Suprapubic skin (tissue), 4 donors: ENCODE data around the gene SPANXB1. TPM values are rescaled to one million over a fixed set of nuclear protein-coding genes. Genes with fewer than 3 reads are reported as not detected.
"Not testable (repeated sequence)": the region's sequence is repeated elsewhere in the genome, so short reads cannot be mapped to it uniquely, and the experiment has no call there.

Source experiments
- DNase-seq, 2 donors: peaks; one replicate each; pipeline ENCODE4 v3.0.0-alpha.2; 2019; ENCODE audit warnings: low spot score in 2 of 2
- H3K27ac ChIP-seq: fragments of 200-600 bp; sonication (generic); one replicate; pipeline ENCODE4 v1.5.1; 2019
- H3K27me3 ChIP-seq: fragments of 200-600 bp; sonication (generic); one replicate; pipeline ENCODE4 v1.5.1; 2019
- H3K36me3 ChIP-seq: fragments of 200-600 bp; sonication (generic); one replicate; pipeline ENCODE4 v1.5.1; 2019
- H3K4me1 ChIP-seq: fragments of 200-600 bp; sonication (generic); one replicate; pipeline ENCODE4 v1.5.1; 2019
- H3K4me3 ChIP-seq: fragments of 200-600 bp; sonication (generic); one replicate; pipeline ENCODE4 v1.5.1; 2019; ENCODE audit warnings: mild to moderate bottlenecking
- H3K9me3 ChIP-seq: fragments of 200-600 bp; sonication (generic); one replicate; pipeline ENCODE4 v1.5.1; 2019
- EP300 ChIP-seq: sonication (generic); formaldehyde crosslinking; IDR thresholded peaks from one replicate; pipeline ENCODE4 v1.6.1; 2017; ENCODE audit warnings: antibody characterized with exemption
- POLR2A ChIP-seq, 2 donors: fragments of 450-650 bp; IDR thresholded peaks; one replicate each; pipeline ENCODE4 v1.6.1; 2017; ENCODE audit warnings: antibody characterized with exemption in 2 of 2, mild to moderate bottlenecking in 2 of 2, moderate library complexity in 2 of 2
- POLR2AphosphoS5 ChIP-seq, 3 donors: sonication (generic); formaldehyde crosslinking; IDR thresholded peaks; one replicate each; pipeline ENCODE4 v1.6.1; 2017; ENCODE audit warnings: antibody characterized with exemption in 3 of 3
- WGBS: methylation state at CpG from one replicate; pipeline ENCODE4 v1.1.5; 2018; 5-methylcytosine and 5-hydroxymethylcytosine counted together
- total RNA-seq, 4 donors: library from RNA; depleted of rRNA; stranded (reverse); fragments of >200 nt; gene quantifications; one replicate each; pipeline ENCODE4 v1.1.0, GENCODE V29; 2016
- TF ChIP-seq, protein P1 (sequence below), 2 donors: fragments of 200-600 bp in 1 of 2; fragments of 450-650 bp in 1 of 2; sonication (generic) in 1 of 2; IDR thresholded peaks; one replicate each; pipeline ENCODE4 v1.5.1; 2016 to 2019; ENCODE audit warnings: antibody characterized with exemption in 2 of 2, mild to moderate bottlenecking in 1 of 2, moderate library complexity in 1 of 2

The SPANXB1 gene
- total RNA-seq, 4 donors from 2014 or later, result not detected

DNA sequence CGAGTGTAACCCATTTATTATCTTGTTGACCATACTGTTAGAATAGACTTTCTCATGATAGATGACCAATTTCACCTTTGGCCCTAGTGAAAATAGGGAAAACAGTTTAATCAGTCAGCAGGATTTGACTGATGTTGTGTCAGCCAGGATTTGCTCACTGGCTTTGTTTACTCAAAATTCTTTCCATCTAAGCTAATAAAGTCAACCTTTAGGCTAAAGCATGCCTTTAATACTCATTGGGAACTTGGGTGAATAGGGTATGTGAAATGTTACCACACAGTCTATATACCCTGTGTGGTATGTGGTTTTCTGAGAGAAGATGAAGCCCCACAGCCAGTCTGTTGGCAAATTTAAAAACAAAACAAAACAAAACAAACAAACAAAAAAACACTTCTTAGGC, 18.7 kb upstream of the SPANXB1 start:
- WGBS, result 65% methylated on average over 1 of the region's 1 CpG
- Histone ChIP-seq H3K9me3 (no peaks in the 10 kb centered on the region), H3K27me3 (no peaks in the 10 kb centered on the region), H3K27ac (no peak overlapping the region), H3K4me1 (no peaks in the 10 kb centered on the region), H3K4me3 (no peak overlapping the region), H3K36me3 (no peaks in the 10 kb centered on the region)
- no peak for TF ChIP-seq POLR2AphosphoS5 (IDR thresholded peaks at IDR 0.05)
- TF ChIP-seq, protein P1, sequence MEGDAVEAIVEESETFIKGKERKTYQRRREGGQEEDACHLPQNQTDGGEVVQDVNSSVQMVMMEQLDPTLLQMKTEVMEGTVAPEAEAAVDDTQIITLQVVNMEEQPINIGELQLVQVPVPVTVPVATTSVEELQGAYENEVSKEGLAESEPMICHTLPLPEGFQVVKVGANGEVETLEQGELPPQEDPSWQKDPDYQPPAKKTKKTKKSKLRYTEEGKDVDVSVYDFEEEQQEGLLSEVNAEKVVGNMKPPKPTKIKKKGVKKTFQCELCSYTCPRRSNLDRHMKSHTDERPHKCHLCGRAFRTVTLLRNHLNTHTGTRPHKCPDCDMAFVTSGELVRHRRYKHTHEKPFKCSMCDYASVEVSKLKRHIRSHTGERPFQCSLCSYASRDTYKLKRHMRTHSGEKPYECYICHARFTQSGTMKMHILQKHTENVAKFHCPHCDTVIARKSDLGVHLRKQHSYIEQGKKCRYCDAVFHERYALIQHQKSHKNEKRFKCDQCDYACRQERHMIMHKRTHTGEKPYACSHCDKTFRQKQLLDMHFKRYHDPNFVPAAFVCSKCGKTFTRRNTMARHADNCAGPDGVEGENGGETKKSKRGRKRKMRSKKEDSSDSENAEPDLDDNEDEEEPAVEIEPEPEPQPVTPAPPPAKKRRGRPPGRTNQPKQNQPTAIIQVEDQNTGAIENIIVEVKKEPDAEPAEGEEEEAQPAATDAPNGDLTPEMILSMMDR (IDR thresholded peaks at IDR 0.05), result no peak
- no peak for TF ChIP-seq EP300
- TF ChIP-seq POLR2A (IDR thresholded peaks at IDR 0.05), result no peak
- no peak for DNase-seq

DNA sequence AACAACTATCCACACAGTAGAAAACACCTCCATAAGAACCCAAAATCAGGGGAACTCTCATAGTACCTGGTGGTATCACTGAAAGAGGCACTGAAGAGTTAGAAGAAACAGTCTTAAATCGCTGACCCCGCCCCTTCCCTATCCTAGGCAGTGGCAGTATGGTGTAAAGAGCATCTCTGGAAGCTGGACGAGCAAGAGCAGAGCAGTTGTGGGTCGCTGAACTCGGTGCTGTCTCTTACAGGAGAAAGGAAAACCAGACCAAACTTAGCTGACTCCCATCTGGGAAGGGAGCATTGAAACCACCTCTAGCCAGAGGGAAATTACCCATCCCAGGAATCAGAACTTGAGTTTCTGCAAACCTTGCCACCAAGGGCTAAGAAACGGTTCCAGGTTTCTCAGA, 2.8 kb downstream of the SPANXB1 start:
- not testable (repeated sequence) for H3K9me3 ChIP-seq, H3K27me3 ChIP-seq, H3K4me3 ChIP-seq, H3K4me1 ChIP-seq, DNase-seq, H3K27ac ChIP-seq, H3K36me3 ChIP-seq
- WGBS, result 63% methylated on average over 5 of the region's 6 CpGs

DNA sequence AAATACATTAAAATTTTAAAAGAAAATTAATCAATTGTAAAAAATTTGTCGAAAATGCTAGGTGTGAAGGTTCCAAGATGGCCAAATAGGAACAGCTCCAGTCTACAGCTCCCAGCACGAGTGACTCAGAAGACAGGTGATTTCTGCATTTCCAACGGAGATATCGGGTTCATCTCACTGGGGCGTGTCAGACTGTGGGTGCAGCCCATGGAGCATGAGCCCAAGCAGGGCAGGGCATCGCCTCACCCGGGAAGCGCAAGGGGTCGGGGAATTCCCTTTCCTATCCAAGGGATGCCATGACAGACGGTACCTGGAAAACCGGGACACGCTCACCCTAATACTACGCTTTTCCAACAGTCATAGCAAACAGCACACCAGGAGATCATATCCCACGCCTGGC, 41.9 kb downstream of the SPANXB1 start:
- H3K36me3 ChIP-seq, H3K27me3 ChIP-seq, H3K27ac ChIP-seq, H3K4me3 ChIP-seq, H3K4me1 ChIP-seq, H3K9me3 ChIP-seq, DNase-seq: not testable (repeated sequence)
- WGBS, result 84% methylated on average over 5 of the region's 14 CpGs

GRCh38 chrX:141049878-141050277, 47.5 kb downstream of the SPANXB1 start:
- 91% methylated on average over 3 of the region's 3 CpGs for WGBS
- not testable (repeated sequence) for DNase-seq, H3K27ac ChIP-seq, H3K9me3 ChIP-seq, H3K4me3 ChIP-seq, H3K27me3 ChIP-seq, H3K4me1 ChIP-seq, H3K36me3 ChIP-seq

GRCh38 chrX:141052098-141052497, 49.7 kb downstream of the SPANXB1 start:
- H3K4me1 ChIP-seq, H3K27ac ChIP-seq, H3K9me3 ChIP-seq, DNase-seq, H3K4me3 ChIP-seq, H3K36me3 ChIP-seq, H3K27me3 ChIP-seq: not testable (repeated sequence)
- 51% methylated on average over 5 of the region's 5 CpGs for WGBS

Other genes with a start within 250 kb of the SPANXB1 start
- 10 to 100 TPM in 2 of 4 donors, 1 to 10 TPM in 2; 4.5 to 11.6 (median 9.8) TPM for gene LDOC1, start 174.5 kb downstream of the SPANXB1 start, total RNA-seq
- gene SPANXC, start 239.9 kb downstream of the SPANXB1 start, total RNA-seq, result not detected